HUDEP-2 (cell line): ENCODE results near the gene GPR17.

ENCODE experiments used
- DNase-seq, 76 experiments: peaks; one replicate each; lab custom pipeline; 2025; ENCODE audit not compliant: unreplicated experiment in 76 of 76; lab: John Stamatoyannopoulos, UW

The GPR17 gene

GRCh38 chr2:127681976-127682857, 36.3 kb downstream of the GPR17 start:
- DNase-seq, result no peak

GRCh38 chr2:127683056-127683455, 37.1 kb downstream of the GPR17 start:
- DNase-seq, result no peak

GRCh38 chr2:127683757-127684156, 37.8 kb downstream of the GPR17 start:
- DNase-seq, result no peak

- no peak for DNase-seq
Measured at GRCh38 chr2:127685410-127686080, 39.6 kb downstream of the GPR17 start.

- no peak for DNase-seq
Measured at GRCh38 chr2:127688405-127688804, 42.5 kb downstream of the GPR17 start.

- no peak for DNase-seq
Measured at GRCh38 chr2:127690696-127691095, 44.7 kb downstream of the GPR17 start.

GRCh38 chr2:127694986-127695385, 49.0 kb downstream of the GPR17 start:
- no peak for DNase-seq

- DNase-seq, result peak in 42 of 76 experiments; percentile 1 to 61 (median 28)
Measured at GRCh38 chr2:127695491-127696472, 49.8 kb downstream of the GPR17 start.

GRCh38 chr2:127697482-127698180, 51.7 kb downstream of the GPR17 start:
- no peak for DNase-seq

GRCh38 chr2:127698553-127699355, 52.8 kb downstream of the GPR17 start:
- DNase-seq, result no peak

- DNase-seq, result peak in 74 of 76 experiments; percentile 16 to 94 (median 80)
Measured at GRCh38 chr2:127700527-127701192, 54.7 kb downstream of the GPR17 start.

- peak in 75 of 76 experiments; percentile 5 to 93 (median 84) for DNase-seq
Measured at GRCh38 chr2:127701193-127701650, 55.3 kb downstream of the GPR17 start, which contains the start of gene SFT2D3. Gene SFT2D3, plus strand, starts transcription at chr2:127701497. Its CDS starts 32 bp downstream, at chr2:127701529.

- DNase-seq, result peak in 73 of 76 experiments; percentile 8 to 81 (median 61)
Measured at GRCh38 chr2:127701651-127702394, 55.9 kb downstream of the GPR17 start.
